Measurements from ENCODE around the gene NLRP2B.

DNA sequence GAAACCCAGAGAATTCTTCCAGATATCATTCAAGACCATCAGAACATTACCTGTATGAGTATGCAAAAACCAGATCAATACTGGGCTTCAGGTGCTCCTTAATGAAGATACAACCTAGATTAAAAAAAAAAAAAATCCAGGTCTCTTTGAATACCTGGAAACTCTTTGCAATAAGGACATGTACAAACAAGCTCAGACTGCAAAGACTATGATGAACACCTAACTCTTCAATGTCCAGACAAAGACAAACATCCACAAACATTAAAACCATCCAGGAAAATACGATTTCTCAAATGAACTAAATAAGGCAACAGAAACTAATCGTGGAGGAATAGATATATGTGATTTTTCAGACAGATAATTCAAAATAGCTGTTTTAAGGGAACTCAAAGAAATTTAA, 38.7 kb downstream of the NLRP2B start:
- TF ChIP-seq, protein P1, sequence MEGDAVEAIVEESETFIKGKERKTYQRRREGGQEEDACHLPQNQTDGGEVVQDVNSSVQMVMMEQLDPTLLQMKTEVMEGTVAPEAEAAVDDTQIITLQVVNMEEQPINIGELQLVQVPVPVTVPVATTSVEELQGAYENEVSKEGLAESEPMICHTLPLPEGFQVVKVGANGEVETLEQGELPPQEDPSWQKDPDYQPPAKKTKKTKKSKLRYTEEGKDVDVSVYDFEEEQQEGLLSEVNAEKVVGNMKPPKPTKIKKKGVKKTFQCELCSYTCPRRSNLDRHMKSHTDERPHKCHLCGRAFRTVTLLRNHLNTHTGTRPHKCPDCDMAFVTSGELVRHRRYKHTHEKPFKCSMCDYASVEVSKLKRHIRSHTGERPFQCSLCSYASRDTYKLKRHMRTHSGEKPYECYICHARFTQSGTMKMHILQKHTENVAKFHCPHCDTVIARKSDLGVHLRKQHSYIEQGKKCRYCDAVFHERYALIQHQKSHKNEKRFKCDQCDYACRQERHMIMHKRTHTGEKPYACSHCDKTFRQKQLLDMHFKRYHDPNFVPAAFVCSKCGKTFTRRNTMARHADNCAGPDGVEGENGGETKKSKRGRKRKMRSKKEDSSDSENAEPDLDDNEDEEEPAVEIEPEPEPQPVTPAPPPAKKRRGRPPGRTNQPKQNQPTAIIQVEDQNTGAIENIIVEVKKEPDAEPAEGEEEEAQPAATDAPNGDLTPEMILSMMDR (IDR thresholded peaks at IDR 0.05 in 2 of 3, conservative IDR thresholded peaks at IDR 0.05 in 1 of 3; ENCODE audit: borderline replicate concordance in 1 of 3, insufficient read depth in 1 of 3, low read depth in 2 of 3, low read length in 2 of 3), result no peak
- no peak for TF ChIP-seq ATF3 (IDR thresholded peaks at IDR 0.05)
- no peak for TF ChIP-seq JUND (IDR thresholded peaks at IDR 0.05)
- no peak for TF ChIP-seq RAD21 (IDR thresholded peaks at IDR 0.05; ENCODE audit: low read depth)
